ENCODE results near the gene NDUFS7. TPM values are rescaled to one million over a fixed set of nuclear protein-coding genes. Genes with fewer than 3 reads are reported as not detected.

Gene NDUFS7
- total RNA-seq, result 85.5 TPM
- 265 TPM for polyA plus RNA-seq (ENCODE audit: insufficient read depth, low read depth, low replicate concordance)
- long read RNA-seq, donor 1, transcript NDUFS7-201 (8 exons, 1,039 nt), result major isoform, 35 of 63 reads
- long read RNA-seq, donor 1, transcript NDUFS7-217 (1 exons, 3,743 nt), result minor isoform, 8 of 63 reads
- long read RNA-seq, donor 1, partial matches to known transcripts, result 15 of 63 reads
- long read RNA-seq, donor 1, other reads (novel, unspliced or antisense), result 0 of 63 reads
- long read RNA-seq, donor 2, transcript NDUFS7-201 (8 exons, 1,039 nt), result major isoform, 54 of 84 reads
- long read RNA-seq, donor 2, transcript NDUFS7-217 (1 exons, 3,743 nt), result minor isoform, 5 of 84 reads
- long read RNA-seq, donor 2, partial matches to known transcripts, result 16 of 84 reads
- long read RNA-seq, donor 2, other reads (novel, unspliced or antisense), result 5 of 84 reads
- long read RNA-seq, donor 3, transcript NDUFS7-217 (1 exons, 3,743 nt), result minor isoform, 8 of 88 reads
- long read RNA-seq, donor 3, transcript NDUFS7-201 (8 exons, 1,039 nt), result major isoform, 65 of 88 reads
- long read RNA-seq, donor 3, partial matches to known transcripts, result 11 of 88 reads
- long read RNA-seq, donor 3, other reads (novel, unspliced or antisense), result 0 of 88 reads
- long read RNA-seq, donor 4, transcript NDUFS7-201 (8 exons, 1,039 nt), result major isoform, 56 of 62 reads
- long read RNA-seq, donor 4, partial matches to known transcripts, result 0 of 62 reads
- long read RNA-seq, donor 4, other reads (novel, unspliced or antisense), result 0 of 62 reads
- long read RNA-seq, donor 5, partial matches to known transcripts, result 0 of 5 reads
- long read RNA-seq, donor 5, other reads (novel, unspliced or antisense), result 0 of 5 reads
- long read RNA-seq, donor 6, transcript NDUFS7-217 (1 exons, 3,743 nt), result minor isoform, 9 of 113 reads
- long read RNA-seq, donor 6, transcript NDUFS7-201 (8 exons, 1,039 nt), result major isoform, 64 of 113 reads
- long read RNA-seq, donor 6, partial matches to known transcripts, result 34 of 113 reads
- long read RNA-seq, donor 6, other reads (novel, unspliced or antisense), result 6 of 113 reads
- long read RNA-seq, donor 7, transcript NDUFS7-201 (8 exons, 1,039 nt), result major isoform, 79 of 136 reads
- long read RNA-seq, donor 7, transcript NDUFS7-202 (7 exons, 2,818 nt), result minor isoform, 8 of 136 reads
- long read RNA-seq, donor 7, transcript NDUFS7-217 (1 exons, 3,743 nt), result minor isoform, 21 of 136 reads
- long read RNA-seq, donor 7, partial matches to known transcripts, result 20 of 136 reads
- long read RNA-seq, donor 7, other reads (novel, unspliced or antisense), result 6 of 136 reads
- long read RNA-seq, donor 8, transcript NDUFS7-201 (8 exons, 1,039 nt), result major isoform, 37 of 62 reads
- long read RNA-seq, donor 8, partial matches to known transcripts, result 18 of 62 reads
- long read RNA-seq, donor 8, other reads (novel, unspliced or antisense), result 0 of 62 reads
- long read RNA-seq, donor 9, transcript NDUFS7-201 (8 exons, 1,039 nt), result major isoform, 28 of 48 reads
- long read RNA-seq, donor 9, partial matches to known transcripts, result 11 of 48 reads
- long read RNA-seq, donor 9, other reads (novel, unspliced or antisense), result 0 of 48 reads
- long read RNA-seq, donor 10, transcript NDUFS7-201 (8 exons, 1,039 nt), result major isoform, 41 of 65 reads
- long read RNA-seq, donor 10, transcript NDUFS7-217 (1 exons, 3,743 nt), result minor isoform, 14 of 65 reads
- long read RNA-seq, donor 10, partial matches to known transcripts, result 7 of 65 reads
- long read RNA-seq, donor 10, other reads (novel, unspliced or antisense), result 0 of 65 reads

DNA sequence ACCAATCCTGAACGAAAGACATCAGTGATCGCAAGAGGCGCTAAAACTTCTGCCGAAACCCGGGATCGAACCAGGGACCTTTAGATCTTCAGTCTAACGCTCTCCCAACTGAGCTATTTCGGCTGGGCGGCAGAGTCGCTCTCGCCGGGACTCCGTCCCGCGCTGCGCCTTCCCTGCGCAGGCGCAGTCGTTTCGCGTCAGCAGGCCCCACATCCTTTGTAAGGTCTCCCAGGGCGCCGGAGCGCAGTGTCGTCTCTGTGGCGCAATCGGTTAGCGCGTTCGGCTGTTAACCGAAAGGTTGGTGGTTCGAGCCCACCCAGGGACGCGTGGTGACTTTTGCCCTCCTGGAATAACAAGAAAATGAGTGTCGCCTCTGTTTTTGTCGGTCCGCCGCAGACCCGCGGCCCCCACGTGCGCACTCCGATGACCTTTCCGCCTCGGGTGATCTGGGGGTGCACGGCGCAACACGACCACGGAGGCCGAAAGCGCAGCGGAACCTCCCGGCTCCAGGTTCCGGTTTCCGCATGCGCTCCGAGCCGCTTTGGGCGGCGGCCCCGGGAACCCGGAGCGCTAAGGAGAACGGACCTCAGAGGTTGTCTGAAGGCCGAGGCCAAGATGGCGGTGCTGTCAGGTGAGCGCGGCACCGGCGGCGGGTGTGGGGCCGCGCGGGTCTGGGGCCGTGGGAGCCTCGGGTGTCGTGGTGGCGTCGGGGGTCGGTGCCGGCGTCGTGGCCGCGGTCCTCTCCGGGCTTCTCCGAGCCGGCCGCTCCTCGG lies at the start of gene NDUFS7:
Gene NDUFS7, plus strand, starts transcription at position 596 of the 773 bp plus-strand sequence. Its CDS starts 20 bp downstream, at position 616.
- Histone ChIP-seq H3K4me3 (ENCODE audit: low read length in 3 of 3) (peak within 1 kb of the TSS; percentile 67 to 90 (median 83)), H3K27me3 (ENCODE audit: control insufficient read depth, insufficient read depth, low read length) (no peaks in the 10 kb centered on the region), H3K4me1 (ENCODE audit: control insufficient read depth in 2 of 3, insufficient read depth in 2 of 3, low read depth in 1 of 3, low read length in 3 of 3) (peaks cover 0 to 8% (median 0%) of the 10 kb centered on the region in 3 donors), H3K9me3 (ENCODE audit: control insufficient read depth in 2 of 3, insufficient read depth in 1 of 3, low read length in 3 of 3) (no peaks in the 10 kb centered on the region), H3K9ac (ENCODE audit: low read length in 3 of 3) (peak within 1 kb of the TSS; percentile 55 to 99 (median 89)), H3K36me3 (ENCODE audit: control insufficient read depth in 2 of 3, insufficient read depth in 3 of 3, low read length in 3 of 3) (no peaks in the 10 kb centered on the region), H3K27ac (ENCODE audit: low read depth in 2 of 2, low read length in 2 of 2) (peak within 1 kb of the TSS; percentile 80 to 92)
- intact Hi-C loops (cut with DNase I), result no loop called here
- DNase-seq (peak; percentile 92 to 97 (median 95)), FAIRE-seq (no peak)
- peak; percentile 9 for TF ChIP-seq CTCF (IDR thresholded peaks at IDR 0.05; ENCODE audit: borderline replicate concordance, extremely low read depth, insufficient read depth)

GRCh38 chr19:1336079-1336684 lies 47.5 kb upstream of the NDUFS7 start:
- TF ChIP-seq CTCF (IDR thresholded peaks at IDR 0.05; ENCODE audit: borderline replicate concordance, extremely low read depth, insufficient read depth), result no peak
- peaks cover 0 to 3% (median 0%) of the 10 kb centered on the region in 3 donors for H3K4me1 ChIP-seq (ENCODE audit: control insufficient read depth in 2 of 3, insufficient read depth in 2 of 3, low read depth in 1 of 3, low read length in 3 of 3)
- no peak overlapping the region for H3K27ac ChIP-seq (ENCODE audit: low read depth in 2 of 2, low read length in 2 of 2)
- H3K9ac ChIP-seq (ENCODE audit: low read length in 3 of 3), result no peak overlapping the region
- H3K36me3 ChIP-seq (ENCODE audit: control insufficient read depth in 2 of 3, insufficient read depth in 3 of 3, low read length in 3 of 3), result no peaks in the 10 kb centered on the region
- H3K27me3 ChIP-seq (ENCODE audit: control insufficient read depth, insufficient read depth, low read length), result no peaks in the 10 kb centered on the region
- intact Hi-C loops (cut with DNase I), result no loop called here
- no peaks in the 10 kb centered on the region for H3K9me3 ChIP-seq (ENCODE audit: control insufficient read depth in 2 of 3, insufficient read depth in 1 of 3, low read length in 3 of 3)
- DNase-seq (no peak), FAIRE-seq (no peak)
- no peak overlapping the region for H3K4me3 ChIP-seq (ENCODE audit: low read length in 3 of 3)

Data from kidney (tissue), 22 donors.